ENCODE measurements around the gene CPNE8. TPM values are rescaled to one million over a fixed set of nuclear protein-coding genes. Genes with fewer than 3 reads are reported as not detected.

CPNE8 gene
- total and polyA plus RNA-seq, 8 donors: 2.7 to 6.8 (median 5.1) TPM

DNA sequence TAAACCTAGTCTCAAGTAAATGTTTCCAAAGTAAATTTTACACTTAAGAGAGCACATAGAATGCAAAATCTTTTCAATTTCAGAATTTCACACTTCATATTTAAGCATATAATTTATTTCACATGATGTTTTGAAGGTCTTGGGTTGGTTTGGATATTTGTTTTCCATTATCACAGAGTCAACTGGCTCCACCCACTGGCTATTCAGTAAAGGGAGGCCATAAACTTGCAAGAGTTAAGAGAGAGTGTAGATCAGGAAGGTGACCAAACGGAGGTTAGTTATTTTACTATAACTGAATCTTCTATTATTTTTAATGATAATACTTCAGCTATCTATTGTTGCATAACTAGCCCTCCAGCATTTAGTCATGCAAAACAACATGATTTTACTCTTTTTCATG lies 6.2 kb upstream of the CPNE8 start:
- WGBS, 2 donors: 26 to 29% methylated on average over 1 of the region's 1 CpG
- TF ChIP-seq, protein P1, sequence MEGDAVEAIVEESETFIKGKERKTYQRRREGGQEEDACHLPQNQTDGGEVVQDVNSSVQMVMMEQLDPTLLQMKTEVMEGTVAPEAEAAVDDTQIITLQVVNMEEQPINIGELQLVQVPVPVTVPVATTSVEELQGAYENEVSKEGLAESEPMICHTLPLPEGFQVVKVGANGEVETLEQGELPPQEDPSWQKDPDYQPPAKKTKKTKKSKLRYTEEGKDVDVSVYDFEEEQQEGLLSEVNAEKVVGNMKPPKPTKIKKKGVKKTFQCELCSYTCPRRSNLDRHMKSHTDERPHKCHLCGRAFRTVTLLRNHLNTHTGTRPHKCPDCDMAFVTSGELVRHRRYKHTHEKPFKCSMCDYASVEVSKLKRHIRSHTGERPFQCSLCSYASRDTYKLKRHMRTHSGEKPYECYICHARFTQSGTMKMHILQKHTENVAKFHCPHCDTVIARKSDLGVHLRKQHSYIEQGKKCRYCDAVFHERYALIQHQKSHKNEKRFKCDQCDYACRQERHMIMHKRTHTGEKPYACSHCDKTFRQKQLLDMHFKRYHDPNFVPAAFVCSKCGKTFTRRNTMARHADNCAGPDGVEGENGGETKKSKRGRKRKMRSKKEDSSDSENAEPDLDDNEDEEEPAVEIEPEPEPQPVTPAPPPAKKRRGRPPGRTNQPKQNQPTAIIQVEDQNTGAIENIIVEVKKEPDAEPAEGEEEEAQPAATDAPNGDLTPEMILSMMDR (IDR thresholded peaks at IDR 0.05): no peak
- FAIRE-seq: no peak
- H3K27me3 ChIP-seq: no peaks in the 10 kb centered on the region
- no peak for ATAC-seq
- DNase-seq: no peak
- no peaks in the 10 kb centered on the region for H3K36me3 ChIP-seq
- H3K9me3 ChIP-seq: no peaks in the 10 kb centered on the region
- H3K4me3 ChIP-seq: no peak overlapping the region
- no peak overlapping the region for H3K27ac ChIP-seq
- intact Hi-C loops (cut with DNase I): no loop called here
- H3K4me1 ChIP-seq: peaks cover 0 to 6% (median 6%) of the 10 kb centered on the region in 3 donors

DNA sequence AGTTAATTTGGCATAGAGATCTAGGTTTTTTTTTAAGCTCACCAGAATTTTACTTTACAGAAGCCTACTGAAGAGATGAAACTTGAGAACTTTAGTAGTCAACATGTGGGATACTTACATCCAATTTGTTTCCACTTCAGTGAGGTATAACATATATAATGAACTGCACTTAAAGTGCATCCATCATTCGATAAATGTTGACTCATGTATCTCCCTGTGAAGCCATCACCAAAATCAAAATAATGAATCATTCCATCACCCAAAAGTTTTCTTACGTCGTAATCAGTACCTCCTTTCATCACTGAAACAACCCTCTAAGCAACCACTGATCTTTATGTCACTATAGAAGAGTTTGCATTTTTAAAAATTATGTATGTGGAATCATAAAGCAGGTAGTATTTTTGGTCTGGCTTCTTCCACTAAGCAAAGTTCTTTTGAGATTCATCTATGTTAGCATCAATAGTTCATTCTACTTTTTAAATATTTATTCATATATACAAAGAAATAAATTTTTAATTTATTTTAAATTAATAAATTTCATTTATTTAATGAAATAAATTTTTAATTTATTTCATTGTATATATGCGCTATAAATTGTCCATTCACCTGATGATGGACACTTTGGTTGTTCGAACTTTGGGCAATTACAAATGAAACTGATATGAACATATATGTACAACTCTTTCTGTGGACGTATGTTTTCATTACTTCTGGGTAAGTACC lies 2.0 kb upstream of the CPNE8 start:
- no peak for ATAC-seq
- peaks cover 6 to 8% (median 6%) of the 10 kb centered on the region in 3 donors for H3K4me1 ChIP-seq
- intact Hi-C loops (cut with DNase I): no loop called here
- peak overlapping the region in 3 of 4 donors; percentile 37 to 66 (median 60) for H3K4me3 ChIP-seq
- 55 to 65% methylated on average over 6 of the region's 6 CpGs for WGBS, 2 donors
- DNase-seq: no peak
- no peaks in the 10 kb centered on the region for H3K27me3 ChIP-seq
- peak overlapping the region in 2 of 4 donors; percentile 86 to 92 for H3K27ac ChIP-seq
- peak; percentile 9 for FAIRE-seq
- TF ChIP-seq, protein P1 (IDR thresholded peaks at IDR 0.05): no peak
- no peaks in the 10 kb centered on the region for H3K36me3 ChIP-seq
- H3K9me3 ChIP-seq: no peaks in the 10 kb centered on the region

DNA sequence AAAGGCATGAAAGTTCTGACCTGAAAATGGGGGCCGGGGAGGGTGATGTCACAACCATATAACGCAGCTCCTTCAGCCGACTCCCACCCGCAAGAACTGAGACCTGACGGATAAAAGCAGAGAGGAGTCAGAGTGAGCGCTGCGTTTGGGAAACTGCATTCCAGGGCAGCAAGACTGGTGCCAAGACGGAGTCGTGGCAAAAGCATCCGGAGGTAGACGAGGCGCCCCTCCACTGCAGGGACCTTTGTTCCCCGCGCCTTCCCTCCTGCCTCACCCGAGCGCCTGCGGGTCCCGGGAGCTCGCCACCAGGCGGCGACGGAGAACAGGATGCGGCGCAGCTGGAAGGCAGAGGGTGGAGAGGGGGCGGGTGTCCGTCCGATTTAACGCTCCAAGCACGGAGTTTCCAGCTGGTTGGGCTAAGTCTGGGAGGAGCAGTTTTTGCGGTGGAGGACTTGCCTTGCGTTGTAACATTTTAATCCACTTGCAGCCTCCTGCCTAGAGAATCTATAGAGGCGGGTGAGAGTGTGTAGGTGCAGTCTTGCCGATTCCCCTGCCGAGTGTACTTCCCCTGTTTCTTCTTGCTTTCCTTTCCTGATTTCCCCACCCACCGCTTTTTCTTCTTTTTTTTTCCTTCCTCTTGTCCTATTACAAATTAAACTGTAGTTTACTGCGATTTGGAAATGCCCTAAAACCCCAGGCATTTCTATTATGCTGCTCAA lies 1.2 kb upstream of the CPNE8 start:
- peaks cover 6 to 8% (median 6%) of the 10 kb centered on the region in 3 donors for H3K4me1 ChIP-seq
- TF ChIP-seq, protein P1 (IDR thresholded peaks at IDR 0.05): peak; percentile 68 to 83 (median 80)
- H3K4me3 ChIP-seq: peak overlapping the region; percentile 37 to 66 (median 60)
- FAIRE-seq: no peak
- H3K36me3 ChIP-seq: no peaks in the 10 kb centered on the region
- ATAC-seq: peak; percentile 82 to 90 (median 88)
- intact Hi-C loops (cut with DNase I): no loop called here
- peak overlapping the region in 3 of 4 donors; percentile 71 to 92 (median 86) for H3K27ac ChIP-seq
- peak; percentile 80 to 93 (median 88) for DNase-seq
- no peaks in the 10 kb centered on the region for H3K9me3 ChIP-seq
- H3K27me3 ChIP-seq: no peaks in the 10 kb centered on the region
- 0% methylated on average over 26 to 36 of the region's 36 CpGs for WGBS, 2 donors

DNA sequence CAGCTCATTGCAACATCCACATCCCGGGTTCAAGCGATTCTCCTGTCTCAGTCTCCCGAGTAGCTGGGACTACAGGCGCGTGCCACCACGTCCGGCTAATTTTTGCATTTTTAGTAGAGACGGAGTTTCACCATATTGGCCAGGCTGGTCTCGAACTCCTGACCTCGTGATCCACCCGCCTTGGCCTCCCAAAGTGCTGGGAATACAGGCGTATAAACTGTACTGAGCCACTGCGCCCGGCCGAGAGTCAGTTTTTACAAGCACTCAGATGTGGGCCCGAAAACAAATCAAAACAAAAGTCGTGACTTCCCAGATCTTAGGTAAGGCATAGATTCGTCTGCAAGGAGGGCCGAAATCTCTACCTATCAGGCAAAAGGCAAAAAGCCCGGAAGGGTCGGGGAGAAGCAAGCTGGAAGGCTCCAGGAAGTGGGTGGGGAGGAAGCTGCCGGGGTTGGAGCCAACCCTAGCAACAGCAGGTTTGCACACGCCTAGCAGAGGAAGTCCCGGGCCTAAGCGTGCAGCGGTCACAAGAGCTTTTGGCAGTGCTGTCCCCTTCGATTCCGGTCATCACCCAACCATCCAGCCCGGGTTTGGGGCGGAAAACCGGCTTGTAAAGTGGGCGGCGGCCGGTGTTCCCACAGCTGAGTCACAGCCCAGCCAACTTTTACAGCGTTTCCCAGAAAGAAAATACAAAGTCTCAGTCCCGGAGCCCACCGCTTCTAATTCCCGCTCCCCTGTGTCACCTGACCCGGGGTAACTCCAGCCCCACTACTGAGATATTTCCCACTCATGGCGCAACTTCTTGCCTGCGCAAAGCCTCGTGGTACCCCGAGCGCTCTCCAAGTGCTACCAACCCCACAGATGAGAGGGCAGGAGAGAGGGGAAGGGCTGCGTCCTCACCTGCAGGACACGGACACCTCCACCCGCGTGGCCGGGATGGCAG lies 583 bp downstream of the CPNE8 start:
- Histone ChIP-seq H3K27me3 (no peaks in the 10 kb centered on the region), H3K4me1 (peaks cover 6 to 8% (median 6%) of the 10 kb centered on the region in 3 donors), H3K36me3 (no peaks in the 10 kb centered on the region), H3K9me3 (no peaks in the 10 kb centered on the region), H3K27ac (peak overlapping the region; percentile 44 to 92 (median 78)), H3K4me3 (peak overlapping the region; percentile 37 to 66 (median 60))
- TF ChIP-seq, protein P1 (IDR thresholded peaks at IDR 0.05): no peak
- ATAC-seq (peak; percentile 69 to 83 (median 74)), DNase-seq (peak; percentile 57 to 79 (median 76)), FAIRE-seq (no peak)
- WGBS, 2 donors: 22 to 30% methylated on average over 49 of the region's 49 CpGs
- intact Hi-C loops (cut with DNase I): no loop called here
